Head of caudate nucleus (tissue), 42 donors: ENCODE measurements around the gene LILRB2.
"Not testable (repeated sequence)": the region's sequence is repeated elsewhere in the genome, so short reads cannot be mapped to it uniquely, and the experiment has no call there.

ENCODE experiments used
- DNase-seq, 42 donors: peaks; one replicate each; pipeline versions ENCODE4 v3.0.0 to v3.0.0-alpha.2; 2020 to 2021; ENCODE audit warnings: mixed read lengths in 7 of 42
- intact Hi-C: fragments of 100-400 bp; cut with DNase I; formaldehyde crosslinking; loops from one replicate; pipeline ENCODE4 v1.15.0; 2022

LILRB2 gene

DNA sequence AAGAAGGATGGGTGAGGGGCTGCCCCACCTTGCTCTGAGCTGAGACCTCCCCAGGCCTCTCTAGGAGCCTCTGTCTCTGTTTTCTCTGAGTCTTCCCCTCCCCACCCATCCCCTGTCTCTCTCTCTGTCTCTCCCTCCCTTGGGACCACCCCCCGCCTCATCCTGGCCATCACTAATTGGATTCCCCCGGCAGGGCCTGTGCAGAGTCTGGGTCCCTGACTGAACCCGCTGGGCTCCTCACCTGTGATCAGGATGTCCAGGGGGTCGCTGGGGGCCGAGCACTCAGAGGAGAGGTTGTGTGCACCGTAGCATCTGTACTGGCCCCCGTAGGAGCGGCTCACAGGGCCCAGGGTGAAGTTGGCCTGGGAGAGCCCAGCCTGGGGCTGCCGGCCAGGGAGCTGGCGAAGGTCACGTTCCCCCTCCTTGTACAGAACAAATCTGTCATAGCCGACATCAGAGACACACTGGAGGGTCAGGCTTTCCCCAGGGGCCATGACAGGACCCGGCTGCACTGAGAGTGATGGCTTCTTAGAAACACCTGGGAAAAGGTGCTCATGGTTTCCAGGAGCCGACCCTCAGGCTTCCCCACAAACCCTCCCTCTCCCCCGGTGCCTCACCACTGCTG, 2.2 kb downstream of the LILRB2 start:
- peak in 1 of 42 donors; percentile 4 for DNase-seq
- intact Hi-C loops, result not testable (repeated sequence)

DNA sequence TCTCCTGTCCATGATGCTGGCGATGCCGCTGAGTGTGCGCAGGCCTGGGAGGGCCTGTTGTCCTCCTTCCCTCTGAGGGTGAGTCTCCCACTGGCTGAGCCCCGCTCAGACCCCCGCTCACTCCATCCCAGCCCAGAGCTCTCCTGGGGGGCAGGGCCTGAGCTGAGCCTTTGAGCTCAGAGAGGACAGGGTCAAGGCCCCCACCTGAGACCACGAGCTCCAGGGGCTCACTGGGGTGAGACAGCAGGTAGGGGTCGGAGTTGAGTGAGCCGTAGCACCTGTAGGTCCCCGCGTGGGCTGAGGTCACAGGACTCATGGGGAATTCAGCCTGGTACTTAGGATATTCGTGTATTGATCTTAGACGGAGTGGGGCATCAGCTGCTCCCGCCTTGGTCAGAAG, 2.9 kb downstream of the LILRB2 start:
- peak in 1 of 42 donors; percentile 34 for DNase-seq
- intact Hi-C loops, result not testable (repeated sequence)

DNA sequence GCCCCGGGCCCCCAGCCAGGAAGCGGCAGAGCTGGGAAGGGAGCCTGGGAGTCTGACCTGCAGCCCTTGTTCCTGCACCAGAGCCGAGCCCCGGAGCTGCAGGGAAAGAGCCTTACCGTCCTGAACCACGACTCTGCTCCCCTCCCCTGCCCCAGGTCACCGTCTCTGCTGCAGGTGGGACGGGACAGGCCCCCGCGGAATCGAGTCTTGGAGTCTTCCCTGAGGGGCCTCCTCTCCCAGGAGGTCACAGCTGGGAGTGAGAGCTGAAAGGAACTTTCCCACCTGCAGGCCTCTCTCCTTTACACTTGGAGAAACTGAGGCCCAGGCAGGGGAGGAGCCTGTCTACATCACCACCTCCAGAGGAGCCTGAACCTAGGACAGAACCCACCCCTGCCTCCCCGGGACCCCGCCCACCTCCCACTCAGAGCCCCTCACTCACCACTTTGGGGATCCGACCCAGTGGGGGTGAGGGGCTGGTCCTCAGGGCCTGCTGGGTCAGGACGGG, 3.7 kb downstream of the LILRB2 start:
- intact Hi-C loops, result not testable (repeated sequence)
- DNase-seq, result peak in 1 of 42 donors; percentile 5

DNA sequence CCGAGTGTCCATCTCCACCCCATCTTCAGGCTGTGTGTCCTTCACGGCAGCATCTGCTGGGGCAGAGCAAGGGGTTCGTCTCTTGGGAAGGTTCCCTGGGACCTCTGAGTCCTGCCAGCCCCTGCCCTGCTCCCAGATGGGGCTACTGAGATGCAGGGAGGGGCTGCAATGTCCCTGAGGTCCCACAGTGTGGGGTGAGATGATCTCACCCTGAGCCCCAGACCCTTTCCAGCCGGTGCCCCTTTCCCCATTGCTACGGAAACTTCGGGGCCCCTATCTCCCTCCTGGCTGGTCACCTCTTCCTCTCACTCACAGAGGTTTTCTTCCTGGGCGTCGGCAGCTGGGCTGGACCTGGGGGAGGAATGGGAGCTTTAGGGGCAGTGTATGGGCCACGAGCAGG, 5.0 kb downstream of the LILRB2 start:
- peak in 1 of 42 donors; percentile 6 for DNase-seq
- intact Hi-C loops, result no loop called here

DNA sequence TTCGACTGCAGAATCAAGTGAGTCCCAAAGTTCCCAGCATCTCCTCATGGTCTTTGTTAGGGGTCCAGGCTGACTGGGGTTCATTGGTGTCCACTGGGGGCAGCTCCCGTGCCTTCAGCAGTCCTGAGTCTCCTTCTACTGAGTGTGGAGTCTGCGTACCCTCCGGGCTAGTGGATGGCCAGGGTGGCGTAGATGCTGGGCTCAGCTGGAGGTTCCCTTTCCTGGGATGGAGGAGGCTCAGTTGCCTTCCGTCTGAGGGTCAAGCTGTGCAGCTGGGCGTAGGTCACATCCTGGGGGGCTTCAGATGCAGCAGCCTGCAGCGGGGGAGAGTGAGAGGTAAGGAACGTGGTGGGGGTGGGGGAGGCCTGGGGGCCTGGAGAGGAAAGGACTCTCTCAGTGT, 6.4 kb downstream of the LILRB2 start:
- intact Hi-C loops, result not testable (repeated sequence)
- peak in 1 of 42 donors; percentile 22 for DNase-seq

DNA sequence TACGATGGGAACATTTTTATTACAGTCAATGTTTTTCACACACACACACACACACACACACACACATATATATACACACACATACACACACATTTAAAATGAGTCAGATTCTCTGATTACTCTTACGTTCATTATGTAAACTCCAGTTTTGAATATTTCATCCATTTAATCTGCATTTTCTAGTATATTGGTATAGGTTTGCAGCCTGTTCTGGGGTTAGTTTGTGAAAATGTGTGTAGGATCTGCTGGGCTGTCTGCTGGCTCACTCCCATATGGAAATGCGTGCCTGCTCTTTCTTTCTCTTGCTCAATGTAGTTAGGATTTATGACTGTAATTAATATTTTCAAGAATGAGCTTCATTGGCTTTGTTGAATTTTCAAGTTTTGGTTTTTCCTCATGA, 7.1 kb downstream of the LILRB2 start:
- intact Hi-C loops, result no loop called here
- no peak for DNase-seq

DNA sequence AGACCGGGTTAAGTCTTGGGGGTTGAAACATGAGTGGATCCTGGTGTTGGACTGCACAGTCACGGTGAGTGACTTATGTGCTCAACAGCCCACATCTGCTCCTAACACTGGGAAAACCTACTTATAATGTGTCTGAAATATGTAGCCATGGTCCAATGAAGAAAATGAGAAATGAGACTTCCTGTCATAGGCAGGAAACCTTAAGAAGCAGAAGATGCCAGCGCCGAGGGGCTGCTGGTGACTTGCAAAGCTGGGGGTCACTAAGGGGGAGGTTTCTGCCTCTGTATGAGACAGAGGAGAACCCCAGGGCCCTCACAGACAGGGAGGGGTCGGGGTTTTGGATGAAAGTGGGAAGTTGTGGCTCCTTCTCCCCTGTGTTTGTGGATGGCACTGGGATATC, 8.7 kb downstream of the LILRB2 start:
- DNase-seq, result peak in 1 of 42 donors; percentile 6
- intact Hi-C loops, result not testable (repeated sequence)

DNA sequence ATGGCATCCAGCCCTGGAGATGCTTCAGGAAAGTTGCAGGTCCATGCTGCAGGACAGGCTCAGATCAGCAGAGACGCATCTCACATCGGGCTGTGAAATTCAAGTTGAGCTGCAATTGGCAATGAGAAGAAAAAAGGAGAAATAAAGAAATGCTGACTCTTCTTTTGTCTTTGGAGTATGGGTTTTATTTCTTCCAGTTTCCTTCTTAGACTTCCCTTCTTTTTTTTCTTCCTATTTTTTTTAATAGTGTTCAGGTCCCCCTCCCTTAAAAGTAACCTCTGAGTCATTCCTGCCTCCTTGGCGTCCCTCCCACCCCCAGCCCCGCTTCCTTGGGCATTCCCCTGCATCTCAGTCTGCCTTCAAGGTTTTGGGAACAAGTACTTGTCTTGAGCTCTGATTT, 9.3 kb downstream of the LILRB2 start:
- DNase-seq, result peak in 1 of 42 donors; percentile 31
- intact Hi-C loops, result not testable (repeated sequence)

DNA sequence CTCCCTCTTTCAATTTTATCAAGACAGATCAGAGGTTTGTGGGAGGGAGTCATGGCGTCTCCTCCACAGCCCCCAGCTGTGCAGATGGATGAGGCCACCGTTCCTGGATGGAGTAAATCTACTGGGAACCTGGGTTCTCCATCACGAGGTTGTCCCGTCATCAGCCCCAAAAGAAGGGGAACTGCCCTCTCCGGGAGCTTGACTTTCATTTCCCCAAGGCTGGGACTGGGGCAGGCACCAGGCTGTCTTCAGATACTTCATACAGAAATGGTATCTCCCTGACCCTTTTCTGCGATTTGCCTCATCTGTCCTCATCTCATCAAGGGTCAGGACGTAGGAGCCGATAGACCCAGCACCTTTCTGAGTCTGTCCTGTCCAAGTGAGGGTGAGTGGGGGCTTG, 9.8 kb downstream of the LILRB2 start:
- DNase-seq, result peak in 30 of 42 donors; percentile 6 to 63 (median 36)
- intact Hi-C loops, result no loop called here

DNA sequence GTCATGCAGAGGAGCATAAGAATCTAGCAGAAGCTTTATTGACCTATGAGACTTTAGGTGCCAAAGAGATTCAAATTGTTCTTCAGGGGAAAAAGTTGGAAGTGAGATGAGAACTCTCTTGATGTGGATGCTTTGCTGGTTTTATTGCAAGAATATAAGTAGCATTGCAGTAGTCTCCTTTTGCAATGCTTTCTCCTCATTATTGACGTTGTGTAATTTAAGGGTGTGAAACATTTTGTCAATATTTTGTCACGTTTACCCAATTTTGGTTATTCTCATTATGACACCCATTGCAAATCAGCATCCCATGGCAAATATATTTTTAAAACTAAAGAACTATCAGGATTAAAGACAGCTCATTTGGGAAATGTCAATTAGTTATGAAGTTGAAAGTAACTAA, 12.0 kb downstream of the LILRB2 start:
- intact Hi-C loops, result no loop called here
- no peak for DNase-seq

DNA sequence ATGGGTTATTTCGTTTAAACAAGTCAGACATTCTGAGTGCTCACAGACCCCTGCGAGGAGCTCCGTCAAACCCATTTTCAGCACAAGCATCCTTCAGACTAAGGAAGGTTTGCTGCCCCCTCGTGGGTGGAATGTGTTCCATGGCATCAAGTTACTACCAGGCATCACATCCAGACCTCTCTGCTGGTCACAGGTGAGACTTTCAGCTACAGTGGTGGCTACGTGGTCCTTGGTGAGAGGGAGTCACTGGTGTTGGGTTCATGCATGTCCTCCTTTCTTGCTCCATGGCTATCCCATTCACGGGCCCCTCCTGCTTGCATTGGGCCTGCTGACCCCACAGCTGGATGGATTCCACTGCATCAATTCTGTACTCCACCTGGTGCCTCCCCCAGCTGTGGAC, 14.8 kb downstream of the LILRB2 start:
- intact Hi-C loops, result no loop called here

DNA sequence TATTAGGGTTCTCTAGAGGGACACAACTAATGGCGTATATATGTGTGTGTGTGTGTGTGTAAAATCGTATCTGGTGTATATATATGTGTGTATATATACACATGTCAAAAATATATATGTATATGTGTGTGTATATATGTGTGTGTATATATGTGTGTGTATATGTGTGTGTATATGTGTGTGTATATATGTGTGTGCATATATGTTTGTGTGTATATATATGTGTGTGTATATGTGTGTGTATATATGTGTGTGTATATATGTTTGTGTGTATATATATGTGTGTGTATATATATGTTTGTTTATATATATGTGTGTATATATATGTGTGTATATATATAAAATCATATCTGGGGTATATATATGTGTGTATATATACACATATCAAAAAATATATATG, 18.4 kb downstream of the LILRB2 start:
- DNase-seq, result no peak
- intact Hi-C loops, result no loop called here

More for the DNA sequence above, 14.8 kb downstream of the LILRB2 start:
- DNase-seq, result peak; percentile 29 to 91 (median 74)

DNA sequence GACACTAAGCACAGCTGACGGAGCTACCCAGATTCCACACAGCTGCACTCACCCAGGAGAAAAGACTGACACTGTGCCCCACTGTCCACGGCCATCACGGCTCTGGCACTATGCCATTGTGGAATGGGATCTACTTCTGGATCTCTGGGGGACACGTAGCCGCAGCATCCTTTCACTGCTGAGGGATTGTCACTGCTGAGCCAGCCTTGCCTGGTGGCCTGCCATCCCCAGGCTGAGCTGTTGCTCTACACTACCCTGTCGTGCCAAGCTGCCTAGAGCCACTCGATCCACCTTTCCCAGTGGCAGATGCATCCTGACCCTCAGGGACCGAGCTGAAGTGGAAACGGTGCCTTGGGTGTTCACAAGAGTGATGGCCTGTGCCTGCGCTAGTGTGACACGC, 18.8 kb downstream of the LILRB2 start:
- intact Hi-C loops, result no loop called here

DNA sequence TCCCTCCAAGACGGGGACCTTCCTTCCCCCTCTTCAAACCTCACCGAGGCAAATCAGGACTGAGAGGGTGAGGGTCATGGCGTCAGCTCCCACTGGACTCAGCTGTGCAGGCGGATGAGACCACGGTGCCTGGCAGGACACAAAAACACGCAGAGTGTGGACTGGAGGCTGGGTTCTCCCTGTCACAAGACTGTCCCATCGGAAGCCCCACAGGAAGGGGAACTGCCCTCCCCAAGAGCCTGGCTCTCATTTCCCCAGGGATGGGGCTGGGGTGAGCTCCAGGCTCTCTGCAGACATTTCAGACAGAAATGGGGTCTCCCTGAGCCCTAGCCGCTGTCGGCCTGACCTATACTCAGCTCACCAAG, 23.8 kb downstream of the LILRB2 start, which contains the start of gene LILRB5:
TSS of gene LILRB5 (minus strand) at position 158 of the 365 bp plus-strand sequence. CDS start at position 78, 80 bp downstream.
- peak in 2 of 42 donors; percentile 11 to 33 for DNase-seq
- intact Hi-C loops, result no loop called here

More for the DNA sequence above, 18.8 kb downstream of the LILRB2 start:
- DNase-seq, result no peak

DNA sequence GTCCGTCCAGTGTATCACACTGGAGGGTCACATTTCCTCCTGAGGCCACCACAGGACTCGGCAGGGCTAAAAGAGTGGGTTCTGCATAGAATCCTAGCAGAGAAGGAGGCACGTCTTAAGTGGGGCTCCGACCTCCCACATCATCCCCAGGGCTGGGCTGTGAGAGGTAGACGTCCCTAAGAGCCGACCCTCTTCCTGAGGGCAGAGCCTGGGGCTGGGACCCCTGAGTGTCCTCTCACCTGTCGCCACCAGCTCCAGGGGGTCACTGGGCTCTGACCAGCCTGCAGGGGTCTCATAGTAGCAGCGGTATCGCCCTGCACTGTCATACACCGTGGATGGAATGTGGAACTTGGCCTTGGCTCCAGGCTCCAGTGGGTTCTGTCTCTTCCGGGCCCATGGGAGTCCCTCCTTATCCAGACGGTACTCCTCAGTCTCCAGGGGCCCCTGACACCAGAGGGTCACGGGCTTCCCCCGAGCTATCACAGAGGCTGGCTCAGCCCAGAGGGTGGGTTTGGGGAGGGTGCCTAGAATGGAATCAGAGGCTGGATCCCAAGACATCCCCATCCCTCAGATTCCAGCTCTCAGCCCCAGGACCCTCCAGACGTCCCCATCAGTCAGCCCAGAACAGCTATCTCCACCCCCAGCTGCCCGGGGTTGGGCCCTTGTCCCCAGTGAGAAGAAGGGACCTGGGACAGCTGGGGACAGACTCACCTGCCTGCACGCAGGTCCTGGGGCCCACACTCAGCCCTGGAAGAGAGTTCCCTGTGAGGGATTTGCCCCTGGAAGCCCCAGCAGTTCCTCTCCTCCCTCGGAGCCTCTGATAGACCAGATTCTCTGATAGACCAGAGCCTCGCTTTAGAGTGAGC, 24.4 kb downstream of the LILRB2 start:
- intact Hi-C loops, result no loop called here
- DNase-seq, result peak in 2 of 42 donors; percentile 12 to 13

DNA sequence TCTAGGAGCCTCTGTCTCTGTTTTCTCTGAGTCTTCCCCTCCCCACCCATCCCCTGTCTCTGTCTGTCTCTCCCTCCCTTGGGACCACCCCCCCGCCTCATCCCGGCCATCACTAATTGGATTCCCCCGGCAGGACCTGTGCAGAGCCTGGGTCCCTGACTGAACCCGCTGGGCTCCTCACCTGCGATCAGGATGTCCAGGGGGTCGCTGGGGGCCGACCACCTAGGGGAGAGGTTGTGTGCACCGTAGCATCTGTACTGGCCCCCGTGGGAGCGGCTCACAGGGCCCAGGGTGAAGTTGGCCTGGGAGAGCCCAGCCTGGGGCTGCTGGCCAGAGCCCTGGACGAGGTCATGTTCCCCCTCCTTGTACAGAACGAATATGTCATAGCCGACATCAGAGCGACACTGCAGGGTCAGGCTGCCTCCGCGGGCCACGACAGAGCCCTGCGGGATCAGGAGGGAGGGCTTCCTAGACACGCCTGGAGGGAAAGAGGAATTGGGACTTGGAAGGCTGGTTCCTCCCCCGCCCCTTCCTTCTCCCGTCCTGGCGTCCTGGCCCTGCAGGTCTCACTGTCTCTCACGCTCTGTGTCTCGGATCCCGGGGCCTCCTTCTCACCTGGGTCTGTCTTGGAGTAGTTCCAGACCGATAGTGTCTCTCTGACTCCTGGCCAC, 25.7 kb downstream of the LILRB2 start:
- intact Hi-C loops, result no loop called here
- peak in 1 of 42 donors; percentile 15 for DNase-seq

DNA sequence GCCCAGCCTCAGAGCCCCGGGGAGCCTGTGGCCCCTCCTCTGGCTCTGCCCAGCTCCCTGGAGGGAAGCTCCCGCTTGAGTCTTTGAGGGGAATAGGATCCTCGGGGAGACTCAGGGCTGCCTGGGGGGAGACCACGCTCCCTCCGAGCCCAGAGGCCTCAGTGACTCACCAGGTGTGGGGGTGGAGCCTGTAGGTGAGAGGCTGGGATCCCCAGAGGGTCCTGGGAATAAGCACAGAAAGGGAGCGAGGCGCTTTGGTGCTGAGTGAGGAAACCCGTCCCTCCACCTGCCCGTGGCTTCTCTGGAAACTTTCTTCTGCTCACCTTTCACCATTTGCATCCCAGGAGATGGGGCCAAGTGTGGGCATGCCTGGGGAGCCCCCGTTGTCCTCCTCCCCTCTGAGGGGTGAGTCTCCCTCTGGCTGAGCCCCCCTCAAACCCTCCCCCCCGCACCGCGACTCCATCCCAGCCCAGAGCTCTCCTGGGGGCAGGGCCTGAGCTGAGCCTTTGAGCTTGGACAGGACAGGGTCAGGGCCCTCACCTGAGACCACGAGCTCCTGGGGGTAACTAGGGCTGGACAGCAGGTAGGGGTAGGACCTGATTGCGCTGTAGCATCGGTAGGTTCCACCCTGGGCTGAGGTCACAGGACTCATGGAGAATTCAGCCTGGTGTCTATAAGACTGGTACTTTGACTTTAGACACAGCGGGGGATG, 26.6 kb downstream of the LILRB2 start:
- intact Hi-C loops, result no loop called here
- peak in 1 of 42 donors; percentile 26 for DNase-seq

DNA sequence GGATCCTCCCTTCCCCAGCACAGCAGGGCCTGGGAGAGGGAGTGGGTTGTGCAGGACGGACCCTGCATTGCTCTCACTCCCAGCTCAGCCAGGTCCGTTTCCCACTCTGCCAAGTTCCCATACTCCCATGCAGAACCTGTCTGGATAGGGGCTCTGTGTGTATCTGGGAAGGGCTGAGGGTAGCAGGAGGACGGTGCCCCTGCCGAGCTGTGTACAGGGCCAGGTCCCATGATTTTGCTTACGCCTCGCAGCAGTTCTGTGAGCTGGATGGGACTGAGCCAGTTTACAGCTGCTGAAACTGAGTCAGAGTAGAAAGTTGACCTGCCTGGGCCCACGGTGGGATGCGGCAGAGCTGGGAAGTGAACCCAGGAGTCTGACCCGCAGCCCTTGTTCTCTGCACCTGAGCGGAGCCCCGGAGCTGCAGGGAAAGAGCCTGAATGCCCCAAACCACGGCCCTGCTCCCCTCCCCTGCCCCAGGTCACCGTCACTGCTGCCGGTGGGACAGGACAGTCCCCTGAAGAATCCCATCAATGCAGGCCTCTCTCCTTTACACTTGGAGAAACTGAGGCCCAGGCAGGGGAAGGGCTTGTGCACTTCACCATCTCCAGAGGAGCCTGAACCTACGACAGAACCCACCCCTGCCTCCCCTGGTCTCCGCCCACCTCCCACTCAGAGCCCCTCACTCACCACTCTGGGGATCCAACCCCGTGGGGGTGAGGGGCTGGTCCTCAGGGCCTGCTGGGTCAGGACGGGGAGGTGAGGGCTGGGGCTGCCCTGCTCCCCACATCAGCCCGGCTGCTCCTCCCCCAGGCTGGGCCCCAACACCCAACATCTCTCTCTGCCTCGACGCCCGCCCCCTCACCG, 27.3 kb downstream of the LILRB2 start:
- intact Hi-C loops, result no loop called here
- DNase-seq, result peak in 1 of 42 donors; percentile 12
